NCI-H2107 treated with DMSO at 0.1 percent for 48 hours (cell line): ENCODE data around the gene RABGAP1L.
"Not testable (repeated sequence)": the region's sequence is repeated elsewhere in the genome, so short reads cannot be mapped to it uniquely, and the experiment has no call there.

Source experiments
- DNase-seq: peaks from one replicate; lab custom pipeline; 2025; ENCODE audit not compliant: unreplicated experiment; lab: John Stamatoyannopoulos, UW

RABGAP1L gene

GRCh38 chr1:174848593-174849560 lies 689.6 kb downstream of the RABGAP1L start:
- not testable (repeated sequence) for DNase-seq

- no peak for DNase-seq
Measured at GRCh38 chr1:174850726-174851125, 691.4 kb downstream of the RABGAP1L start.

- DNase-seq, result no peak
Measured at GRCh38 chr1:174858301-174858700, 699.0 kb downstream of the RABGAP1L start.

GRCh38 chr1:174870319-174870718 lies 711.0 kb downstream of the RABGAP1L start:
- DNase-seq, result no peak

GRCh38 chr1:174871886-174872285 lies 712.6 kb downstream of the RABGAP1L start:
- peak; percentile 66 for DNase-seq

GRCh38 chr1:174872615-174873058 lies 713.3 kb downstream of the RABGAP1L start:
- no peak for DNase-seq

GRCh38 chr1:174874331-174875053 lies 715.2 kb downstream of the RABGAP1L start:
- peak; percentile 69 for DNase-seq

- DNase-seq, result peak; percentile 98
Measured at GRCh38 chr1:174875306-174875705, 716.0 kb downstream of the RABGAP1L start.

GRCh38 chr1:174877208-174877673 lies 717.9 kb downstream of the RABGAP1L start:
- DNase-seq, result peak; percentile 89

GRCh38 chr1:174880171-174880570 lies 720.9 kb downstream of the RABGAP1L start:
- no peak for DNase-seq

GRCh38 chr1:174883409-174883808 lies 724.1 kb downstream of the RABGAP1L start:
- DNase-seq, result peak; percentile 66

GRCh38 chr1:174884038-174884437 lies 724.7 kb downstream of the RABGAP1L start:
- no peak for DNase-seq

GRCh38 chr1:174884566-174884965 lies 725.2 kb downstream of the RABGAP1L start:
- DNase-seq, result no peak

- no peak for DNase-seq
Measured at GRCh38 chr1:174890024-174890423, 730.7 kb downstream of the RABGAP1L start.

GRCh38 chr1:174892016-174892415 lies 732.7 kb downstream of the RABGAP1L start:
- DNase-seq, result no peak

GRCh38 chr1:174894117-174894762 lies 734.9 kb downstream of the RABGAP1L start:
- no peak for DNase-seq

- not testable (repeated sequence) for DNase-seq
Measured at GRCh38 chr1:174895610-174896009, 736.3 kb downstream of the RABGAP1L start.

- no peak for DNase-seq
Measured at GRCh38 chr1:174898102-174898797, 738.9 kb downstream of the RABGAP1L start.

GRCh38 chr1:174900317-174900716 lies 741.0 kb downstream of the RABGAP1L start:
- no peak for DNase-seq

- DNase-seq, result no peak
Measured at GRCh38 chr1:174902531-174903099, 743.3 kb downstream of the RABGAP1L start.
